ENCODE measurements around the gene AURKB. TPM values are rescaled to one million over a fixed set of nuclear protein-coding genes. Genes with fewer than 3 reads are reported as not detected.
"Not testable (repeated sequence)": the region's sequence is repeated elsewhere in the genome, so short reads cannot be mapped to it uniquely, and the experiment has no call there.

Gene AURKB
- total RNA-seq, 1 experiment from 2014 or later: 50.5 TPM

DNA sequence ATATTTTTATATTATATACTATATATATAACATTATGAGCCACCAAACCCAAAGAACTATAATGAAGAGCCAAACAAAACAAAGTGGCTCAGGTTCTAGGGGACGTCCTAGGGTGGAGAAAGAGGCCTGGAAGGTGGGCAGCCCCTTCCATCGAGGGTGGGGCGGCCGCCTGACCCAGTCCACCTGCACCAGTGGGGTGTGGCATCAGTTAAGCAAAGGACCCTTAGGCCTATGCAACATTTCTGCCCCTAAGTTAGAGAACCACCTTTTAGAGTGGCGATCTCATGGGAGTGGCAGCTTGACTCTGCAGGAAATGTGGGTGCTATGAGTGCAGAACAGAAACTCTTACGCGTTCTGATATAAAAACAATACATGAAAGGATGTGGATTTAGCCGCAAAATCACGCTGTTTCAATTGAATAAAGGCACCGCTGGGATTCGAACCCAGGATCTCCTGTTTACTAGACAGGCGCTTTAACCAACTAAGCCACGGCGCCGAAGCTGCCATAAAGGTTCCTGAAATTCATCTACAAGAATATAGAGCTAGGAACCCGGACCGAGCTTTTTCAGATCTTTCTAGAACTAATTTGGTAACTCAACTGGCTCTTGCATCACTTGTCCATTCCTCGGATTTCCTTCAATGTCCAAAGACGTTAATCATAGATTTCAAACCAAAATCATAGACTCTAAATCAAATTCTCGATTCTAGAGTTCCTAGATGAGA, 15.6 kb upstream of the AURKB start:
- DNase-seq (ENCODE audit: low spot score): peak; percentile 64

DNA sequence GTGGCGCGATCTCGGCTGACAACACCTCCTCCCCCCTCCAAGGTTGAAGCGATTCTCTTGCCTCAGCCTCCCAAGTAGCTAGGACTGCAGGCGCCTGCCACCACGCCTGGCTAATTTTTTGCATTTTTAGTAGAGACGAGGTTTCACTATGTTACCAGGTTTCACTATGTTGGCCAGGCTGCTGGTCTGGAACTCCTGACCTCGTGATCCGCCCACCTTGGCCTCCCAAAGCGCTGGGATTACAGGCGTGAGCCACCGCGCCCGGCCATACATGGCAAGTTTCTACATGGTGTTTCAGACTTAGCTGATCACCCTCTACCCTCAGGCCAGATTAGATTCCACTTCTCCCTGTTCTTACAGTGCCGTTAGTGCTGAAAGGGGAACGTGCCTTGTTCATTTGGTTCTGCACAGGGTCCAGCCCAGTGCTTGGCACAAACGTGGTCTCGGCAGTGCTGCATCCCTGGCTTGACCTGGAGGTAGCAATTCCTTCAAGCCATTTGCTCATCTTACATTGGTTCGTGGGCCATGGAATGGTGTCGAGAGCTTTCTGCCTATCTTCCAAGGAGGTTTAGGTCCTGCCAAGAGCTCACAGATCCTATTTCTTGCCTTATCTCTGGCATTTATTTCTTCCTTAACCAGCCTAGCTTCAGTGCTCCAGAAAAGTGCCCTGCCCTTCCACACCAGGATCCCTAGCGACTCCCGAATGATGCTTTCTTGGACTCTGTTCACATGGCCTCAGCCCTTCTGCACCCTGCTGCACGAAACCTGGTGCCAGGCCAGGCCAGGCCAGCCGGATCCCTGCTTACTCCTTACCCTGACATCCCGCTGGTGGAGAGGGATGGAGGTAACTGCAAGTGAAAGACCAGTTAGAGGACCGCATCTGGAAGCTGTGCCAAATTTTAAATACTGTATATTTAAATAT, 14.8 kb upstream of the AURKB start:
- DNase-seq (ENCODE audit: low spot score): no peak

DNA sequence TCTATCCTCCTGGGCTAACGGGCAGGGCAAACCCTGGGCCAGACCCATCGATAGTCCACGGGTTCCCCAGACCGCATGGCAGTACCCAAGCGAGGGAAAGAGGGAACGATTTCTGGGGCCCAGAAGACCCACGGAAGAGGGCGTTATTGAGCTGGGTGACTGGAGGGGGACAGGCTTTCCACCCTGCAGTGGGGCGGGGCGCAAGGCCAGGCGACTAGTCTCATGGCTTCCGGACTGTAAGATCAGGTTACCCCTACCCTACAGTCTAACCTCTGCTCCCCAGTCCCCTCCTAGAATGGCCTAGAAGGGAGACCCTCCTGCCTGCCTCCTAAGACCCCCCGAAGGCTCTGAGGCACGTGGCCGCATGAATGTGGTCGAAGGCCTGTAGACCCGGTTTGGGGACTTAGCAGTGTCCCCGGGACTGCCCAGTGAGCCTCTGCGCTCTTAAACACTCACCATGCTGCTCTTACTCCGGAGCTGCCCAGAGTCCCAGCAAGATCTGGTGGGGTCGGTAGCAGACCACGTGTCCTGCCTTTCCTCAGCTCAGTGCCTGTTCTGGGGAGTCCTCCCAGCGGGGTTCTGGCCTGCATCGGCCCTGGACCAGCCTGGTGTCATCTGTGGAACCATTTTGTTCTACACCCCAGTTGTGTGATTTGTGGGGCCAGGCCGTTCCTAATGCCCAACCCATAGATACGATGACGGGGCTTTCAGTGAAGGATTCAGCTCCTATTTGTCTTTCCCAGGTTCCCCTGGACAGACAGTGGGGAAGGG, 13.2 kb upstream of the AURKB start:
- peak; percentile 34 for DNase-seq (ENCODE audit: low spot score)

DNA sequence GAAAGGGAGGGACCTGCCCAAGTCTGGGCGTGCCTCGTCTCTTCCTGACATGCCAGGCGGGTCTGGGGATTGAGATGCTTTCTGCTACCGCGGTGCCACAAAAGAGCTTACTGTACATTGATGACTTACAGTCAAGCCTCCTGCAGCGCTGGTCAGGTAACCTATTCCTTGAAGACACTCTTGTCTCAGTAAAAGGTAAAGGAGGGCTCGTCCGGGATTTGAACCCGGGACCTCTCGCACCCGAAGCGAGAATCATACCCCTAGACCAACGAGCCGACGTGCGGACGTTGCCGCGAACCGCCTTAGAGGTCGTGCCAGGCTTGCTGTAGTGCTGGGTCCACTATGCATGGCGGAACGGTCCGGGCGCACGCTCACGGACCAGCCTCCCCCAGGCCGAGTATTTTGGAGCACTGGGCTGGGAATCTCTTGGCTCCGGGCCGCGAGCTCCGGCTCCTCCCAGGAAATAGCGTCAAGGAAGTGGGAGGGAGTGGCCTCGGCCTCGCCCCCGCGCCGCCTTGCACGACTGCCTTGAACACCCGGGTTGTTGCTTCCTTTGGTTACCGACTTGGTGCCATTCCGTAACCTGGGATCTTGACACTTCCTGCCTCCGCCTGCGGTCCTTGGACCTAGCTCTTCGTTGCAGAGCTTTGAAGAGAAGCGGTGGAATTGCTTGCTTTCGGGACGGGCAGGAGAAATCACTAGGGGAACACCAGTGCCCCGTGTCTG, 12.4 kb upstream of the AURKB start:
- DNase-seq (ENCODE audit: low spot score): peak; percentile 85

DNA sequence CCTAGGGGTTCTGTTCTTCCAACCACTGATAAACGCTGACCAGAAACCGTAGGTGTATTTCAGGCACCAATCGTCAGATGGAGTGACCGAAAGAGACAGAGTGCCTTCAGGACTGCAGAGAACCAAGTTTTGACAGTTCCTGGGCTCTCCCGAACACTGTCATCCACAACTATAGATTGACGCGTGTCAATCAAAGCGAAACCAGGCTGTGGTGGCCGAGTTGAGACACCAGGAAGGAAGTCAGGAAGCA, 11.9 kb upstream of the AURKB start:
- no peak for DNase-seq (ENCODE audit: low spot score)

DNA sequence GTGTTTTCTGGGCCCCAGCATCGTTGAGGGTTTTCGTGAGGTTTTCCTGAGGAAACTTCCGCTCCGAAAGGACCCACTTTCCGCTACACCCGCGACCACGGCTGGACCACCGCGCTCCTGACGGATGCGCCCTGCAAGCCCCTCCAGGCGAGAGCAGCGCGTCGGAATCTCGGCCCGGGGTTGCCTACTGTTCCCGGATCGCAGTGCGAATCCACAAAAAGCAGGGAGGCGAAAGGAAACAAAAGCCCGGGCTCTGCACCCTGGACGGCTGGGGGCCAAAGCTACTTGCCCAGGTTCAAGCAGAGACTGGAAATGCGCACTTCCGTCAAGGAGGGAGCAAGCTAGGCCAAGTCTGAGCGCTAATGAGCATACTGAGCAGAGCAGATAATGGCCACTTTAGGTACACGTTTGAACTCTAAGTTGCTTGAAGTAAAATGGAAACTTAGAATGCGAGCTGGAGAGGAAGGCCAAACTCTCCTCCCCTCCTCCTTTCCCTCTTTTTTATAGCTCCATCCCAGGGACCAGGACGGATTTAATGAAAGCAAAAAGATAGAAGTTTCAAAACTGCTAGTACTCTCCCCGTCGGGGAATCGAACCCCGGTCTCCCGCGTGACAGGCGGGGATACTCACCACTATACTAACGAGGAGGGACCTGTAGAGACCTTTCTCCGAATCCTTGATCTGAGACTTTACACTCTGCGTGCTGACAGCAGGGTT, 11.4 kb upstream of the AURKB start:
- peak; percentile 76 for DNase-seq (ENCODE audit: low spot score)

DNA sequence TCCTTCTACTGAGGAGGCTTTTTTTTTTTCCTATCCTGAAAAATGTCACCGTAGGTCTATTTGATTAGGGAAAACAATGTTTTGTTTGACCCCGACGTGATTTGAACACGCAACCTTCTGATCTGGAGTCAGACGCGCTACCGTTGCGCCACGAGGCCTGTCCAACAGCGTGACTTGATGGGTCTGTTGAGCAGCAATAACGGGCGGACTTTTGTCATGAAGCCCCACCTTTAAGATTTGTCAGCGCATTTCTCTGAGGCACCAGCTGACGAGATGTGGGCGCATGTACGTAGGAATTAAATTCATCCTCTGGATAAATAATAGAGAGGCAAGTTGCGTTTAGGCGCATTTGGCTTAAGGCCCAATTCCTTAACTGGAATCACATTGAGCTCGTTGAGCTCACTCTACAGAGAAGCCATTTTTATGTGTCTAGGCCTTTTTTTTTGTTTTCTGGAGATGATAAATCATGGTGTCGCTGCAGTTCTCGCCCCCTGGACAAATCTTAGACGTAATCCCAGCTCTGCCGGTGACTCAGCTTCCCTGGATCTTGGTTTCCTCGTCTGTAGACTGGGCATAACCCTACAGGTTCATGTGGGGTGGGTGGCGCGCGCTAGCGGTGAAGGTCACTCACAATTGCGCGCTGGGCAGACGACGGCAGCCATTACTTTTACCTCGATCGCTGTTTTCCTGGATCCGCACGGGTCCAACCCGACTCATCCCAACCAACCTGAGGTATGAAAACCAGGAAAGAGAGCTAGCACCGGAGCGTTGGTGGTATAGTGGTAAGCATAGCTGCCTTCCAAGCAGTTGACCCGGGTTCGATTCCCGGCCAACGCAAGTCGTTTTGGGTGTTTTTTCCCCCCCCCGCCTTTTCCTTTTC, 10.6 kb upstream of the AURKB start:
- DNase-seq (ENCODE audit: low spot score): peak; percentile 83

DNA sequence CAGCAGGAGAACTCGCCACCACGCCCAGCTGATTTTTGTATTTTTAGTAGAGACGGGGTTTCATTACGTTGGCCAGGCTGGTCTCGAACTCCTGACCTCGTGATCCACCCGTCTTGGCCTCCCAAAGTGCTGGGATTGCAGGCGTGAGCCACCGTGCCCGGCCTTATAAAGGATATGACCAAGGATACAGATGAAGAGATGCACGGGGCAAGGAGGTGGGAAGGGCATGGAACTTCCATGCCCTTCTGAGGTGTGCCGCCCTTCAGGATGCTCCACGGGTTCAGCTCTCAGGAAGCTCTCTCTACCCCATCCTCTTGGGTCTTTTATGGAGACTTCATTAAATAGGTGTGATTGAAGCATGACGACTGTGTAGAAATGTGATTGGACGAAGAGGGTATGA, 3.6 kb upstream of the AURKB start:
- not testable (repeated sequence) for DNase-seq (ENCODE audit: low spot score)

DNA sequence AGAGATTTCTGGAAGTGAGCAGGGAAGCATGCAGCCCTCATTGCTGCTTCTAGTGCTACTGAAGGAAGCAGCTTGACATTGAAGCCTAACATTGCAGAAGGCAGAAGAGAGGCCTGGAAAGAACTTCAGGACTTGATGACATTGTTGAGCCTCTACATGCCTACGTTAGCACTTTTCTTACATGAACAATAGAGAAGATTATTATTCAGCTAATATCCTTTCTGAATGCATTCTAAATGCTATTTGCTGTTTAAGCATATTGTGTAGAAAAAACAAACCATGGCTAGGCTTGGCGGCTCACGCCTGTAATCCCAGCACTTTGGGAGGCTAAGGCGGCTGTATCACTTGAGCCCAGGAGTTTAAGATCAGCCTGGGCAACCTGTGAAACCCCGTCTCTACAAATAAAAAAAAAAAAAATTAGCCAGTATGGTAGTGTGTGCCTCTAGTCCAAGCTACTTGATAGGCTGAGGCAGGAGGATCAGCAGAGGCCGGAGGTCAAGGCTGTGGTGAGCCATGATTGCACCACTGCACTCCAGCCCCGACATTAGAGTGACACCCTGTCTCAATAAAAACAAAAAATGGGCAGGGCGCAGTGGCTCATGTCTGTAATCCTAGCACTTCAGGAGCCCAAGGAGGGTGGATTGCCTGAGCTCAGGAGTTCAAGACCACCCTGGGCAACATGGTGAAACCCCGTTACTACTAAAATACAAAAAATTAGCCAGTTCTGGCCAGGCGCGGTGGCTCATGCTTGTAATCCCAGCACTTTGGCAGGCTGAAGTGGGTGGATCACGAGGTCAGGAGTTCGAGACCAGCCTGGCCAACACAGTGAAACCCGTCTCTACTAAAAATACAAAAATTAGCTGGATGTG, 2.2 kb upstream of the AURKB start:
- DNase-seq (ENCODE audit: low spot score): no peak

DNA sequence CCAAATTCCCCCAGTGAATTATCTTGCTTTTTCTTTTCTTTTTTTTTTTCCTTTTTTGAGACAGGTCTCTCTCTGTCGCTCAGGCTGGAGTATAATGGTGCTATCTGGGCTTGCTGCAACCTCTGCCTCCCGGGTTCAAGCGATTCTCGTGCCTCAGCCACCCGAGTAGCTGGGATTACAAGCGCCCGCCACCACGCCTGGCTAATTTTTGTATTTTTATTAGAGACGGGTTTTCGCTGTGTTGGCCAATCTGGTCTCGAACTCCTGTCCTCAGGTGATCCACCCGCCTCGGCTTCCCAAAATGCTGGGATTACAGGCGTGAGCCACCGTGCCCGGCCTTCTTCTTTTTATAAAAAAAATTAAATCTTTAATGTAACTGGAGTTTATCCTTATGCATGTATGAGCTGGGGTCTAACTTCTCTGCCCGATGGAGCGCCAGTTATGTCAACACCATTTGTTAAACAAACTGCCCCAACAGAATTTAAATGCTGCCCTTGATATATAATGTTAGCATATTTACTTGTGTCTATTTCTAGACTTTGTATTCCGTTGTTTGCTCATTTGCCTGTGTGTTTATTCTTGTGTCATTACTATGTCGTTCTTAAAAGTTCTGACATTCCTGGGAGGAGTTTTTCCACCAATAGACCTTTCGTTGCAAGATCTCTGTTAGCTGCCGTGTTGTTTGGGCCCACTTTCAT, 535 bp upstream of the AURKB start:
- DNase-seq (ENCODE audit: low spot score): no peak

DNA sequence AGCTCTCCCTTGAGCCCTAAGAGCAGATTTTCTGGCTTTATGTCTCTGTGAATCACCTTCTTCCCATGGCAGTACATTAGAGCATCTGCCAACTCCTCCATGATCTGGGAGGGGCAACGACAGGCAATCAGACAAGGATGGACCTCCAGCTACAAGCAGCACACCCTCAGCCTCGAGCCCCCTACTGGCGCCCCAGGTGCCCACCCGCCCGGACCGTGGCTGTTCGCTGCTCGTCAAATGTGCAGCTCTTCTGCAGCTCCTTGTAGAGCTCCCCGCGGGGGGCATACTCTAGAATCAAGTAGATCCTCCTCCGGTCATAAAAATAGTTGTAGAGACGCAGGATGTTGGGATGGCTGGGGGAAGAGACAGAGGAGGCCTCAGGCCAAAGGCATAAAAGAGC, 3.8 kb downstream of the AURKB start:
- DNase-seq (ENCODE audit: low spot score): no peak

DNA sequence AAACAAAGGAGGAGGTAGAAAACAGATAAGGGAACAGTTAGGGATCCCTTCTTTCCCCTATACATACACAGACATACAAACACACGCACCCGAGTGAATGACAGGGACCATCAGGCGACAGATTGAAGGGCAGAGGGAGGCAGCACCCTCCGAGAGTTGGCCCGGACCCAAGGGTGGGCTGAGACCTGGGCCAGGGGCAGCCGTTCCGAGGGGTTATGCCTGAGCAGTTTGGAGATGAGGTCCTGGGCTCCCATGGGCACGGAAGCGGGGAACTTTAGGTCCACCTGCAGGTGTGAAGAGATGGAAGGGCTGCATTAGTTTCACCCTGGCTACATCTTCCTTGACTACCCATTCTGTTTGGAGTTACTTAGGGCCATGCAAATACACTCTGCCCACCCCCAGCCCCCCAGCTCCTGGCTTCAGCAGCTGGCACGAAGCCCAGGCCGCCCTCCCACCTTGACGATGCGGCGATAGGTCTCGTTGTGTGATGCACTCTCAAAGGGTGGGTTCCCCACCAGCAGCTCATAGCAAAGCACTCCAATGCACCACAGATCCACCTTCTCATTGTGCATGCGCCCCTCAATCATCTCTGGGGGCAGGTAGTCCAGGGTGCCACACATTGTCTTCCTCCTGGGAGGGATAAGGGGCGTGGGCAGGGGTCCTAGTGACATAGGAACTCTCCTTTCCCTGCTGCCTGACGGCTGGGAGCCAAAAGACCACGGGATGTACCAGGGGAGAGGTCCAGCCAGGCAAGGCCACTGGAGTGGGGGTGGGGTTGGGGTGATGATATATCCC, 5.4 kb downstream of the AURKB start:
- DNase-seq (ENCODE audit: low spot score): no peak

DNA sequence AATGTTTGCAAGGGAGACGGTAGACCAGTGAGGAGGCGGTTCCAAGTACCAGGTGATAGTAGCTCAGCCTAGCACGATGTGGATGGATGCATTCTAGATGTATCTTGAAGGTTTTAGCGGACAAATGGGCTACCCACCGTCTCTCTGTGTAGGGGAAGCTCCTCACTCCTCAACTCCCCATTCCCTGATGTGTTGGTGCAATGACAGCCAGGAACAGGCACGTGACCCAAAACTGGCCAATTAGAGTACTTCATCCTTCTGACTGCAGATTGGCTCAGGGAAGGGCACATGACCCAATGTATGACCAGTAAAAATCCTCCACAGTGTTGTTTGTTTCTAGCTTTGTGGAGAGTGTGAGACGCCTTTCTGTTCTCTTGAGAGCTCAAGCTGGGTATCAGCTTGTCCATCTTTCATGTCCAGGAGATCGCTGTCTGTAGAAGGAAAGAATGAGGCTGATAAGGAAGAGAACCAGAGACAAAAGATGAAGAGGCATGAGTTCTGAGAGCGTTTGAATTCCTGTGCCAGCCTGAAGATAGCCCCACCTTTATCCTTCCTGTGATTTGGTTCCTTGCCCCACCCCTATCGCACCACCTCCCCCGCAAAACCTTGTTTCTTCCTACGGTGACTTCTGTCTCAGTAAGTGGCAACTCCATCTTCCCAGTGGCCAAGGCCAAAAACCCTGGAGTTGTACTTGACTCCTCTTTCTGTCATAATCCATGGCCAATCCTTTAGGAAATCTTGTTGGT, 18.1 kb downstream of the AURKB start:
- DNase-seq (ENCODE audit: low spot score): peak; percentile 64

DNA sequence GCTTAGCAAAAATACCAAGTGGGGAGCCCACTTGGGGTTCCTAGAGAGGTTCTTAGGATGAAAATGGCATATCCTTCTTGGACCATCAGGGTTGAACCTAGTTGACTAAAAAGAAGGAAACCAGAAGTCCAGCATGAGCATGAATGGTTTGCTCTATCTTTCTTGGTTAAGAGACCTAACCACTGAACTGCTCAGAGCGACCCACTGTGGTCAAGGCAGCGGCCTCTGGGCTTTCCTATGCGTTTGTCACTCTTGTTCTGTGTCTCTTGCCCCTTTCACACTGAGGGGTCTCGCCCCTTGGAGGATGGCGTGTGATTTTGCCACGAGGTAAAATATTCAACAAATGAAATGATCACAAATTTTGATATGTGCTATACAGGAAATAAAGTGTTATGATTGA, 19.9 kb downstream of the AURKB start:
- no peak for DNase-seq (ENCODE audit: low spot score)

DNA sequence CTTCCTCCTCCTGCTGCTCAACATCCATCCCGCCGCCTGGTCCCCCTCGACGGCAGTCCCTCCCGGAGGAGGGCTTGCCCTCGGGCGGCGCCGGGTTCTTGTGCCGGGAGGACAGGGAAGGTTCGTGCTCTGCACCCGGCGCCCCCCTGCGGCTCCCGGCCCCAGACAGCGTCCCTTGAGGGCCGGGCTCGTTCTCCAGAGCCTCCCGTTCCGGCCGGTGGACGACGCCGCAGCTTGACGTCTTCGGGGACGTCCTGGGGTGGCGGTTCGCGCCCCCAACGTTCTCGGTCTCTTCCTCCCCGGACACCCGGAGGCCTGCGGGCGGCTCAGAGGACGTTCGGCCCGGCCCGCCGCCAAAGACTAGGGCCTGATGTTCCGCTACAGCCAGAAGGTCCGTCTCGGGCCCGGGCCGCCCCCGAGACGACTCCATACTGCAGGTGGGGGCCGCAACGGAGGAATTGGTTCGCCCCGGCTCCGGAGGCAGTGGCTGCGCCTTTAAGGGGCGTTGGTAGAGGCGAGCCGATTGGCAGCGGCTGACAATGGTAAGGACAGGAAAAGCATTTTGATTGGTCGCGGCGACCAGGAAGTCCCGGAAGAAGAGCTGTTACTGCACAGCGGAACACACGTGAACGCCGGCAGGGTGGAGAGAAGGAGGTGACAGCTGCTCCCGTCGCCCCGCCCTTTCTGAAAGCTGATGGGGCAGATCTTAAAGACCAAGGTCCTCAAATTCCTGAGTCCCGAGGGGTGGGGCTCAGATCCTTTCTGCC, 20.5 kb downstream of the AURKB start, which contains the start of gene BORCS6:
TSS of gene BORCS6 (minus strand) at position 470 of the 767 bp plus-strand sequence. CDS start at position 430, 40 bp downstream.
- DNase-seq (ENCODE audit: low spot score): peak; percentile 95
